NT2/D1 (cell line): Measurements from ENCODE around the gene OTOS.

Experiments used
- DNase-seq: peaks from one replicate; pipeline ENCODE4 v3.0.0-alpha.2; 2011; ENCODE audit warnings: low read depth, low spot score
- H3K27me3 ChIP-seq: 2 replicates; pipeline ENCODE4 v1.6.0; 2011; ENCODE audit warnings: mild to moderate bottlenecking; ENCODE audit not compliant: insufficient read length, insufficient read depth
- H3K36me3 ChIP-seq: 2 replicates; pipeline ENCODE4 v1.6.1; 2011; ENCODE audit warnings: mild to moderate bottlenecking, low read length, mixed read lengths; ENCODE audit not compliant: insufficient read depth, insufficient read length
- H3K4me1 ChIP-seq: 2 replicates; pipeline ENCODE4 v1.5.1; 2011; ENCODE audit not compliant: insufficient read depth, insufficient read length
- H3K4me3 ChIP-seq: 2 replicates; pipeline ENCODE4 v1.5.1; 2011; ENCODE audit warnings: low read depth; ENCODE audit not compliant: insufficient read length
- H3K9ac ChIP-seq: 2 replicates; pipeline ENCODE4 v1.6.0; 2011; ENCODE audit warnings: low read depth; ENCODE audit not compliant: insufficient read length
- H3K9me3 ChIP-seq: 2 replicates; pipeline ENCODE4 v1.5.1; 2011; ENCODE audit warnings: mild to moderate bottlenecking, low read length; ENCODE audit not compliant: insufficient read depth
- SUZ12 ChIP-seq: IDR thresholded peaks from 2 replicates; pipeline ENCODE4 v1.6.1; 2011; ENCODE audit not compliant: insufficient read length, insufficient read depth; ENCODE audit errors: extremely low read depth
- YY1 ChIP-seq: IDR thresholded peaks from 2 replicates; pipeline ENCODE4 v1.6.1; 2011; ENCODE audit not compliant: insufficient read length, insufficient read depth
- ZNF274 ChIP-seq: IDR thresholded peaks from 2 replicates; pipeline ENCODE4 v1.6.1; 2011; ENCODE audit warnings: mild to moderate bottlenecking, low read depth, low read length

OTOS gene

DNA sequence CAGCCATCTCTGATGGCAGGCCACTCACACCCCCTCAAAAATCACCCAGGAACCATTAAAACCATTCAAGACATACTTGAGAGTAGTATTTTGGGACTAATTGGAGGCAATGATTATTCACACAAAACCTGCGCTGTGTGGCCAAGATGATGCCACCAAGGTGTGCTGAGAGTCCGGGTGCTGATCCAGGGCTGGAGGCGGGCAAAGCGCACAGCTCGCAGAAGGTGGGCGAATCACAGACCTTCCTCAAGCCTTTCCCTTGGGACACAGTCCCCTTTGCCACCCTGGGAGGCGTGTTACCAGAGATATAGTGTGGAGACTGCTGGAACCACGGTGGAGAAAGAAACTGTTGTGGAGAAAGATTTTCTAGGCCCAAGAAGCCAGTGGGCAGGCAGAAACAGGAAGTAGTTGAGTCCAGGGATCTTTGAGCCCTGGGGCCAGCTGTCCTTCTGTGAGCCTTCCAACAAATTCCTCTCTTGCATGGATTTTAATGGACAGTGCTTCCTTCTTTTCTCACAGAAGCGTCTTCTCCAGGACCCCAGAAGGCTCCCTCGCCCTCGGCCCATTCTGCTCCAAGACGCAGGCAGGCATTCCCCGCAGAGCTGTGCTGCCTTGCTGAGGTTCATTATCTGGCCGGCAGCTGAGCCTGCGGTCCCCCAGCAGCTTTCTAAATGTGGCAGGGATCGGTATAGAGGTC, 12.4 kb downstream of the OTOS start:
- no peaks in the 10 kb centered on the region for H3K4me1 ChIP-seq
- H3K27me3 ChIP-seq = no peaks in the 10 kb centered on the region
- no peak for DNase-seq
- H3K36me3 ChIP-seq = peaks cover 86% of the 10 kb centered on the region
- no peak overlapping the region for H3K9ac ChIP-seq
- H3K9me3 ChIP-seq = no peaks in the 10 kb centered on the region
- no peak for TF ChIP-seq SUZ12
- no peak for TF ChIP-seq ZNF274
- no peak for TF ChIP-seq YY1
- no peak overlapping the region for H3K4me3 ChIP-seq

DNA sequence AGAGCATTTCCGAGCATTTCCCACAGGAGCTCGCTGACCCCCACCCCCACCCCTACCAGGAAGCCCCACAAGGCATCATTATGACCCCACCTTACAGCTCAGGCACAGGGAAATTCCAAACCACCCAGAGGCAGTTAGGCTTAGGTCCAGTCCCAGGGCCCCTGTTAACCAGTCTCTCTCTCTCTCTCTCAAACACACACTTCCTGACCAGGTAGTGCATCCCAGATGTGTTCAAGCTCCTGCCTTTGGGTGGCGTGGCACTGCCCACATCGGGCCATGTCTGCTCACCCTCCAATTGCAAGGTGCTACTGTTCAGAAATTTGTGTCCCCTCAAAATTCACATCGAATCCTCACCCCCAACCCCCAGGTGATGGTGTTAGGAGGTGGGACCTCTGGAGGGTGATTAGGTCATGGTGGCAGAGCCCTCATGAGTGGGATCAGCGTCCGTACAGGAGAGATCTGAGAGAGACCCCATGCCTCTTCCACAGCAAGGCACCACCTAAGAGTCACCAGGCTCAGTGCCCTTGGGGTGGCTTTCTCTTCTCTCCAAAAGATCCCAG, 13.2 kb downstream of the OTOS start:
- Histone ChIP-seq H3K4me3 (no peak overlapping the region), H3K4me1 (no peaks in the 10 kb centered on the region), H3K9me3 (no peaks in the 10 kb centered on the region), H3K27me3 (no peaks in the 10 kb centered on the region), H3K9ac (no peak overlapping the region), H3K36me3 (peaks cover 78% of the 10 kb centered on the region)
- no peak for DNase-seq
- TF ChIP-seq ZNF274 = no peak
- TF ChIP-seq SUZ12 = no peak

DNA sequence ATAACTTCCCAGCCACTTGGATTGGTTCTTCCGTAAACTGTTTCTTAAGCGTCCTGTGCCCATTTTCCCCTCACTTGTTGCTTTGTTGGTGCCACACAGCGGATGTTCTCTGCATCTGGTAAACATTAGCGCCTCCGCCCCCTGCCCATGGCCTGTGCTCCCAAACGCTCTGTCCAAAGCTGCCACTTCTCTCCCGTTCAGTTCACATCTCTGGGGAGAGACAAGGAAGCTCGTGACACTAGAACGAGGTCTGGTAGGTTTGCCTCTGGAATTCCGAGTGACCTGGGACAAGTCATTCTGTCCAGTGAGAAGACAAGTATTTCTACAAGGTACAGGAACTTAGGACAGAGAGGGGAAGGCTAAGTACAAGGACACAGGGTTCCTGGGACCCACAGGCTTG, 13.7 kb downstream of the OTOS start:
- H3K4me1 ChIP-seq = no peaks in the 10 kb centered on the region
- DNase-seq = no peak
- H3K27me3 ChIP-seq = no peaks in the 10 kb centered on the region
- H3K36me3 ChIP-seq = peaks cover 72% of the 10 kb centered on the region
- H3K4me3 ChIP-seq = no peak overlapping the region
- H3K9ac ChIP-seq = no peak overlapping the region
- TF ChIP-seq SUZ12 (no peak), ZNF274 (no peak), YY1 (no peak)
- no peaks in the 10 kb centered on the region for H3K9me3 ChIP-seq

- Histone ChIP-seq H3K9ac (no peak overlapping the region), H3K36me3 (peaks cover 63% of the 10 kb centered on the region), H3K27me3 (no peaks in the 10 kb centered on the region), H3K9me3 (no peaks in the 10 kb centered on the region), H3K4me3 (no peak overlapping the region), H3K4me1 (no peaks in the 10 kb centered on the region)
- no peak for DNase-seq
- TF ChIP-seq ZNF274 (no peak), SUZ12 (no peak), YY1 (no peak)
Measured at GRCh38 chr2:240125742-240126141, 14.7 kb downstream of the OTOS start.

DNA sequence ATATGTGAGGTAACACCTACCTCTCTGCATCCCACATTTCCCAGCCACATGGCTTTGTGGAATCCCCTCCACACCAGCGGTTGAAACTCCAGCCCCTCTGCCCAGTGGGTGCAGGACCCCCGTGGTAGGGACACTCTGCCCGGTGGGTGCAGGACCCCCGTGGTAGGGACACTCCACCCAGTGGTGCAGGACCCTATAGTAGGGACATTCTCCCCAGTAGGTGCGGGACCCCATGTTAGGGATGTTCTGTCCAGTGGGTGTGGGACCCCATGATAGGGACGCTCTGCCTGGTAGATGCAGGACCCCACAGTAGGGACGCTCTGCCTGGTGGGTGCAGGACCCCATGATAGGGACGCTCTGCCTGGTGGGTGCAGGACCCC, 15.8 kb downstream of the OTOS start:
- no peak for DNase-seq
- H3K9ac ChIP-seq = no peak overlapping the region
- H3K27me3 ChIP-seq = no peaks in the 10 kb centered on the region
- H3K9me3 ChIP-seq = no peaks in the 10 kb centered on the region
- H3K36me3 ChIP-seq = peaks cover 52% of the 10 kb centered on the region
- H3K4me1 ChIP-seq = no peaks in the 10 kb centered on the region
- no peak for TF ChIP-seq ZNF274
- TF ChIP-seq SUZ12 = no peak
- TF ChIP-seq YY1 = no peak
- H3K4me3 ChIP-seq = no peak overlapping the region

GRCh38 chr2:240123821-240124650, 16.4 kb downstream of the OTOS start:
- TF ChIP-seq ZNF274 (no peak), SUZ12 (no peak), YY1 (no peak)
- Histone ChIP-seq H3K4me1 (no peaks in the 10 kb centered on the region), H3K36me3 (peaks cover 46% of the 10 kb centered on the region), H3K9ac (no peak overlapping the region), H3K4me3 (no peak overlapping the region), H3K9me3 (no peaks in the 10 kb centered on the region), H3K27me3 (no peaks in the 10 kb centered on the region)
- no peak for DNase-seq

DNA sequence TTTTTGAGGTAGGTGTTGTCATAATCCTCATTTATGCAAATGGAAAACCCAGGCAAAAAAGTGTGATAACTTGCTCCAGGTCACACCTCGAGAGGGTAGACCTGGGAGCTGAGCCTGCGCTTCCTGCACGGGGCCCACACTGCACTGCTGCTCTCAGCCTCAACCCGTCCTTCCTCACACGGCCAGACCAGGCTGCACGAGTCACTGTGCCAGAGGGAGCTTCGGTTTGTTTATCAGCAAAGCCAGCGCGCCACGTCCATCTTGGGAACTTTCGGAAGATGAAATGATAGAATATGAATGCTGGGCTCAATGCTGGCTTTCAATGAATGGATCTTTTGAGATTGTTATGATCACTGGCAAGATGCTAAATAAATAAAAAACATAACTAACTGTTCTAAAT, 18.8 kb downstream of the OTOS start:
- Histone ChIP-seq H3K9me3 (no peaks in the 10 kb centered on the region), H3K4me3 (no peak overlapping the region), H3K4me1 (no peaks in the 10 kb centered on the region), H3K9ac (no peak overlapping the region), H3K27me3 (no peaks in the 10 kb centered on the region), H3K36me3 (peaks cover 22% of the 10 kb centered on the region)
- no peak for TF ChIP-seq SUZ12
- no peak for TF ChIP-seq YY1
- no peak for TF ChIP-seq ZNF274
- DNase-seq = no peak
